Measurements from ENCODE around the gene OVAAL.

- TF ChIP-seq EZH2 (IDR thresholded peaks at IDR 0.05; ENCODE audit: insufficient read depth, poor library complexity, severe bottlenecking) (no peak), EZH2phosphoT487 (IDR thresholded peaks at IDR 0.05; ENCODE audit: insufficient read depth, low read depth) (no peak)
Measured at GRCh38 chr1:180577361-180577760, 18.6 kb downstream of the OVAAL start.
